ENCODE data around the gene TEC. TPM values are rescaled to one million over a fixed set of nuclear protein-coding genes. Genes with fewer than 3 reads are reported as not detected.

Gene TEC
- total RNA-seq, 1 donor from 2014 or later = 8.8 TPM

GRCh38 chr4:48254381-48255071 is 15.1 kb downstream of the TEC start:
- H3K27ac Mint-ChIP-seq = no peak overlapping the region
- TF ChIP-seq CTCF (IDR thresholded peaks at IDR 0.05) = no peak
- DNase-seq = no peak
- H3K36me3 Mint-ChIP-seq (ENCODE audit: low read depth) = no peaks in the 10 kb centered on the region
- ChIA-PET CTCF (no interaction called here), POLR2A (no interaction called here)
- peaks cover 11% of the 10 kb centered on the region for H3K4me1 Mint-ChIP-seq
- intact Hi-C loops (cut with micrococcal nuclease) = no loop called here
- no peak overlapping the region for H3K4me3 Mint-ChIP-seq
- ATAC-seq (ENCODE audit: low read depth) = no peak
- H3K9me3 Mint-ChIP-seq = no peaks in the 10 kb centered on the region
- H3K27me3 Mint-ChIP-seq = no peaks in the 10 kb centered on the region

GRCh38 chr4:48252313-48252712 is 17.3 kb downstream of the TEC start:
- no peak overlapping the region for H3K27ac Mint-ChIP-seq
- no peak for ATAC-seq (ENCODE audit: low read depth)

GRCh38 chr4:48250980-48251379 is 18.7 kb downstream of the TEC start:
- CTCF ChIA-PET = no interaction called here
- H3K36me3 Mint-ChIP-seq (ENCODE audit: low read depth) = peaks cover under 1% of the 10 kb centered on the region
- POLR2A ChIA-PET = no interaction called here
- H3K9me3 Mint-ChIP-seq = no peaks in the 10 kb centered on the region
- ATAC-seq (ENCODE audit: low read depth) (no peak), DNase-seq (no peak)
- intact Hi-C loops (cut with micrococcal nuclease) = no loop called here
- H3K4me1 Mint-ChIP-seq = peaks cover 29% of the 10 kb centered on the region
- no peak overlapping the region for H3K27ac Mint-ChIP-seq
- no peaks in the 10 kb centered on the region for H3K27me3 Mint-ChIP-seq
- TF ChIP-seq CTCF (IDR thresholded peaks at IDR 0.05) = no peak
- no peak overlapping the region for H3K4me3 Mint-ChIP-seq

More at GRCh38 chr4:48252313-48252712, 17.3 kb downstream of the TEC start:
- Mint-ChIP-seq H3K4me1 (peaks cover 20% of the 10 kb centered on the region), H3K4me3 (no peak overlapping the region), H3K27me3 (no peaks in the 10 kb centered on the region), H3K36me3 (ENCODE audit: low read depth) (no peaks in the 10 kb centered on the region), H3K9me3 (no peaks in the 10 kb centered on the region)
- no peak for TF ChIP-seq CTCF (IDR thresholded peaks at IDR 0.05)
- CTCF ChIA-PET = interaction anchor here (1.2 kb wide), 1 partner anchor 23 kb away, joined by 3 read pairs; no protein-coding TSS in a partner anchor
- POLR2A ChIA-PET = no interaction called here
- intact Hi-C loops (cut with micrococcal nuclease) = no loop called here
- no peak for DNase-seq

GRCh38 chr4:48250343-48250742 is 19.3 kb downstream of the TEC start:
- no peak for TF ChIP-seq CTCF (IDR thresholded peaks at IDR 0.05)
- Mint-ChIP-seq H3K9me3 (no peaks in the 10 kb centered on the region), H3K36me3 (ENCODE audit: low read depth) (peaks cover 2% of the 10 kb centered on the region), H3K4me1 (peaks cover 26% of the 10 kb centered on the region), H3K4me3 (no peak overlapping the region), H3K27me3 (no peaks in the 10 kb centered on the region), H3K27ac (no peak overlapping the region)
- ATAC-seq (ENCODE audit: low read depth) = no peak
- CTCF ChIA-PET = no interaction called here
- POLR2A ChIA-PET = no interaction called here
- intact Hi-C loops (cut with micrococcal nuclease) = no loop called here
- DNase-seq = no peak

GRCh38 chr4:48249378-48249777 is 20.3 kb downstream of the TEC start:
- Mint-ChIP-seq H3K9me3 (no peaks in the 10 kb centered on the region), H3K36me3 (ENCODE audit: low read depth) (peaks cover 5% of the 10 kb centered on the region), H3K4me3 (no peak overlapping the region), H3K4me1 (peaks cover 22% of the 10 kb centered on the region), H3K27ac (no peak overlapping the region), H3K27me3 (no peaks in the 10 kb centered on the region)
- ATAC-seq (ENCODE audit: low read depth) = no peak
- TF ChIP-seq CTCF (IDR thresholded peaks at IDR 0.05) = no peak
- intact Hi-C loops (cut with micrococcal nuclease) = no loop called here
- DNase-seq = no peak
- ChIA-PET CTCF (no interaction called here), POLR2A (no interaction called here)
